HUES48 (cell line): ENCODE results near the gene ACVRL1.

Source experiments
- H3K27ac ChIP-seq: one replicate; pipeline ENCODE4 v1.7.0; 2013; ENCODE audit warnings: low read depth, low read length, inconsistent platforms
- H3K27me3 ChIP-seq: 2 replicates; pipeline ENCODE4 v1.6.1; 2013; ENCODE audit warnings: mild to moderate bottlenecking, low read length; ENCODE audit not compliant: control insufficient read depth, insufficient read depth
- H3K36me3 ChIP-seq: 2 replicates; pipeline ENCODE4 v1.6.1; 2013; ENCODE audit warnings: low read length; ENCODE audit not compliant: control insufficient read depth, insufficient read depth
- H3K4me1 ChIP-seq: 2 replicates; pipeline ENCODE4 v1.6.1; 2013; ENCODE audit warnings: mild to moderate bottlenecking, low read length; ENCODE audit not compliant: control insufficient read depth, insufficient read depth
- H3K4me3 ChIP-seq: 2 replicates; pipeline ENCODE4 v1.5.1; 2013; ENCODE audit warnings: mild to moderate bottlenecking, low read depth, low read length
- H3K9ac ChIP-seq: 2 replicates; pipeline ENCODE4 v1.6.1; 2013; ENCODE audit warnings: mild to moderate bottlenecking, low read depth, low read length, moderate library complexity
- H3K9me3 ChIP-seq: 2 replicates; pipeline ENCODE4 v1.6.1; 2013; ENCODE audit warnings: low read length; ENCODE audit not compliant: control insufficient read depth, insufficient read depth

ACVRL1 gene

DNA sequence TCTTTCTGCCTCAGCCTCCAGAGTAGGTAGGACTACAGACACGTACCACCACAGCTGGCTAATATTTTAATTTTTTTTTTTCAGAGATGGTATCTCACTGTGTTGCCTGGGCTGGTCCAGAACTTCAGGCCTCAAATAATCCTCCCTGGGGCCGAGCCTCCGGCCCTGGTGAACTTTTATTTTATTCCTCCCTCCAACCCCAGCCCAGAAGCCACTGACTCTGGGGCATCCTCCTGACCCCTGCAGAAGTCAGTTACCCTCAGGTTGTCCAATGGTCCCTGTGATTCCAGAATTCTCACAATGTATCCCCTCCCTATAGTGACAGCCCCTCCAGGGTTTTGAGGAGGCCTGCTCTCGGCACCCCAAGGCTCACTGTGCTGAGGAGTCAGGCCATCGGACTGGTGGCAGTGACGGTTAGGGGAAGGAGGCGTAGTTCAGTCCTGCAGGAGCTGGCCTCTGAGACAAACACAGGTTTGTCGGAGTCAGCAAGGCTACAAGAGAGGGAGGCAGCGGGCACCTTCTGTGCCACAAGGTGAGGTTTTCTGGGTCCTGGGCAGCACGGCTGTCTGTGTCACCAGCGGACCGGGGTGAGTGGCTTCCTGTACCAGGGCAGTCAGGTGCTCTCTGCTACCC is 39.4 kb upstream of the ACVRL1 start:
- Histone ChIP-seq H3K4me3 (no peak overlapping the region; the same call in 1 of the 2 replicates), H3K27me3 (peaks cover 54% of the 10 kb centered on the region), H3K9ac (no peak overlapping the region), H3K9me3 (no peaks in the 10 kb centered on the region), H3K36me3 (no peaks in the 10 kb centered on the region), H3K27ac (no peak overlapping the region), H3K4me1 (peaks cover 57% of the 10 kb centered on the region)

DNA sequence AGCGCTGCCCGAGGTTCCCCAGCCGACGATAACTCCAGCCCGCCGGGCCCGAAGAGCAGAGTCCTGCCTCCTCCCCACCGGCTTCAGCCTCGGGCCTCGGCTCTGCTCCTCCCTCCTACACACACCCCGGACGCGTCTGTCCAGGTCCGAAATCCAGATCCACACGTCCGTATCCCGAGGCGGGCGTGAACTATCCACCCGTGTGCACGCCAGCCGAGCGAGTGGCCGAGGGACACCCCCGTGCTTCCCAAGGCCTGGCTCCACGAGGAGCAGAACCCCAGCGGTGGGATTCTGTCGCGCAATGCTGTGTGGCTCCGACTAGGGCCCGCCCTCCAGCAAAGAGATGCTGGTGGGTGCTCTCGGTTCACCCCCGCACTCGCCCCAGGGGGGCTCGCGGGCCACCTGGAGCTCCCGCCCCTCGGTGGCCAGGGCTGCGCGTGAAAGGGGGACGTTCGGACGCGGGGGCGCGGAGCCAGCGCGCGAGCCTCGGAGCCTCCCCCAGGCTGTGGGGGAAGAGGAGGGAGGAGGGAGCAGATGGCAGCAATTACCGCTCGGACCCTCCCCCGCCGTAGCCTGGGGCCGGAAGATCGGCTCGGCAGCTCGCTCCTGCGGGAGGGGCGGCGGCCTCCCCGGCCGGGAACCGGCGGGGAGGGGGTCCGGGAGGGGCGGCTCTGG is 38.3 kb upstream of the ACVRL1 start:
- Histone ChIP-seq H3K9ac (peak overlapping the region; percentile 46), H3K27me3 (peaks cover 54% of the 10 kb centered on the region), H3K27ac (no peak overlapping the region), H3K36me3 (no peaks in the 10 kb centered on the region), H3K4me1 (peaks cover 50% of the 10 kb centered on the region), H3K9me3 (no peaks in the 10 kb centered on the region), H3K4me3 (peak overlapping the region; percentile 73)

DNA sequence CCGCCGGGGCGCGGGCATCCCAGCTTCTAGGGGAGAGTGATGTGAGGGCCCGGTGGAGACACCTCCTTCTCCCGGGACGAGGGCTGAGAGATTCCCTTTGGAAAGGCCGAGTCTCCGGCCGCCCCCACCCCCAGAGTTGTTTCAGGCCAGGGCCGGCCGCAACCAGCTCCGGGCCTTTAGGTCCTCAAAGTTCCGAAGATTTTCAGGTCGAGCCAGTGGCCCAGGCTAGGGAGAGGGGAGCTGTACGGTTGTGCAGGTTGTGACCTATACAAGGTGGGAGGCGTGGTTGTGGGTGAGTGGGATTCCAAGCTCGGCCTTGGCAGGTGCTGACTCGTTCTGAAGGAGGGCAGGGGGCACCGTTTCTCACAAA is 37.8 kb upstream of the ACVRL1 start:
- no peaks in the 10 kb centered on the region for H3K9me3 ChIP-seq
- no peak overlapping the region for H3K9ac ChIP-seq
- H3K27me3 ChIP-seq = peaks cover 54% of the 10 kb centered on the region
- peak overlapping the region; percentile 14 for H3K27ac ChIP-seq
- no peaks in the 10 kb centered on the region for H3K36me3 ChIP-seq
- peak overlapping the region; percentile 73 for H3K4me3 ChIP-seq
- peaks cover 50% of the 10 kb centered on the region for H3K4me1 ChIP-seq

DNA sequence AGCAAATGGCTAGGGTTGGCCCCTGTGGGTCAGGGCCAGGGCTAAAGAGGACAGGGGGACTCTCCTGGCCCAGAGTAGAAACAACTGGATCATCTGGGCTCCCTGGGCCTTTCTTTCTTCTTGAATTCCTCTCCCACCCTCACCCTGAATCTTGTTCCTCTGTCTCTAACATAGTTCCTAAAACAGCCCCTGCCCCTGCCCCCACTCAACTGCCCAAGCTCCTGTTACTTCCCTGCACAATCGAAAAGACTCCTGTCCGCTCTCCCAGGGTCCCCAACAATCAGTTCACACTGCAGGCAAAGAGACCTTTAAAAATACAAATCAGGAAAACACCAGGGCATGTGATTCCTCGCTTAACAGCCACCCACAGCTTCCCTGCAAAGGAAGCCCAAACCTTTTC is 37.4 kb upstream of the ACVRL1 start:
- H3K27ac ChIP-seq = peak overlapping the region; percentile 14
- H3K4me3 ChIP-seq = peak overlapping the region; percentile 73; the same call in 1 of the 2 replicates
- peaks cover 45% of the 10 kb centered on the region for H3K4me1 ChIP-seq
- H3K27me3 ChIP-seq = peaks cover 53% of the 10 kb centered on the region
- no peak overlapping the region for H3K9ac ChIP-seq
- H3K9me3 ChIP-seq = no peaks in the 10 kb centered on the region
- no peaks in the 10 kb centered on the region for H3K36me3 ChIP-seq

DNA sequence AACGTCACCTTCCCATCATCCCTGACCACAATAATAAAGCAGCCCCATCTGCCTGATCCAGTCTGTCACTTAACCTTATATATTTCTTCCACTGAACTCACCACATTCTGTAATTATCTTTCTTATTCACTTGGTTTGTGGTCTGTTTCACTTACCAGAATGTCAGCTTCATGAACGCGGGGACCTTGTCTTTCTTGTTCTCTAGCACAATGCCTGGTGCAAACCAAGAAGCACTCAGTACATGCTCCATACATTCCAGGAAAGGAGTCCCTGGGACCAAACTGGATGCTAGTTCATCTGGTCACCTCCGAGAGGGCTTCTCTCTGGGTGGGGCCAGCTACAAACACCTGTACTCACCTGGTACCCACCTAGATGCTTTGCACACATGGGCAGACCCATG is 36.8 kb upstream of the ACVRL1 start:
- no peaks in the 10 kb centered on the region for H3K9me3 ChIP-seq
- H3K27ac ChIP-seq = no peak overlapping the region
- no peak overlapping the region for H3K4me3 ChIP-seq
- no peak overlapping the region for H3K9ac ChIP-seq
- peaks cover 40% of the 10 kb centered on the region for H3K4me1 ChIP-seq
- H3K36me3 ChIP-seq = no peaks in the 10 kb centered on the region
- peaks cover 48% of the 10 kb centered on the region for H3K27me3 ChIP-seq

DNA sequence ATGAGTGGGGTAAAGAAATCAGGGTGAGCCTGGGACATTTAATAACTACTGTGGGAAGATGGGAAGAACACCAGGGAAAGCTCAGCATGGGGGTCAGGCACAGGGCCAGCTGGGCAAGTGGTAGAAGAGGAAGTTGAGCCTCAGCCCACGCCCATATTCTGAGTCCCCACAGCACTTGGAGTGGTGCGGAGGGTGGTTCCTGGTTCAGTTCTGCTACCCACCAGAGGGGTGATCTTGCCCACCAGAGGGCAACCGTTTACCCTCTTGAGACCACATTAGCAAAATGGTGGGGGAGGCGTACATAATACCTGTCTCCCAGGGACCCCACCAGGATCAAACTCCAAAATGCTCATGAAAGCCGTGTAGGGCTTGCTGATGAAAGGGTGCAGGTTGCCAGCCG is 36.2 kb upstream of the ACVRL1 start:
- peaks cover 44% of the 10 kb centered on the region for H3K27me3 ChIP-seq

DNA sequence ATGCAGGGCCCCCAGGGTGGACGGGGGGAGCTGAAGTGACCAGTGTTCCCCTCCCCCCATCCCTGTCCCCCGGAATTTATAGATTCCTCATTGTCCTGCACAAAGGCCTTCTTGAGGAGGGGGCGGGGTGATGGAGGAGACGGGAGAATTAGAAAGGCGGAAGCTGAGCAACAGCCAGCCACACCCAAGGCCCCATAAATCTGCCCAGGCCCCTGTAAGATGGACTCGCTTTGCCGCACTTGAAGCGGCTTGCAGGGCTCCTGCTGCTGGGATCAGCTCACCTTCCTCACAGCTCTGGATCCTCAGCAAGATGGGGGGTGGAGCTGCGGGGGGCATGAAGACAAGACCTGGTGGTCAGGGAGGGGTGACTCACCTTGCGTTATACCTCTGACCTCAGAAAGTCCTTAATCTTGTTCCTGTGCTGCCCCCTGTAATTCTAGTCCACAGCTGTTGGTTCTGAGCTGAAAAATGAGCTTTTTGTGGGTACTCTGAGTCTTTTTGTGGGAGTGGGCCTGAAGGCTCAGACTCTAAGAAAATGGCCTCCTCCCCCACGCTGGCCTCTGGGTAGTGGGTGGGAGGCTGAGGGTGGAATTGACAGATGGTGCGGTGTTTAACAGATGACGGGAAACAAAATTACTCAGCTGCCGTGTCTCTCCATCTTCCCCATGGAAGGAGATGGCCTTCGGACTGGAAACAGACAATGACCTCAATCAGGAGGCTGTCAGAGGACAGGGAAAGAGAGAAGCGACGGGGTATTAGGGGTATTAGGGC is 35.2 kb upstream of the ACVRL1 start:
- no peak overlapping the region for H3K9ac ChIP-seq
- no peak overlapping the region for H3K27ac ChIP-seq
- H3K4me3 ChIP-seq = no peak overlapping the region
- H3K27me3 ChIP-seq = peaks cover 41% of the 10 kb centered on the region
- no peaks in the 10 kb centered on the region for H3K9me3 ChIP-seq
- no peaks in the 10 kb centered on the region for H3K36me3 ChIP-seq
- peaks cover 28% of the 10 kb centered on the region for H3K4me1 ChIP-seq

More for the DNA sequence above, 36.2 kb upstream of the ACVRL1 start:
- Histone ChIP-seq H3K27ac (no peak overlapping the region), H3K4me3 (no peak overlapping the region), H3K9ac (no peak overlapping the region), H3K9me3 (no peaks in the 10 kb centered on the region), H3K4me1 (peaks cover 33% of the 10 kb centered on the region), H3K36me3 (no peaks in the 10 kb centered on the region)

DNA sequence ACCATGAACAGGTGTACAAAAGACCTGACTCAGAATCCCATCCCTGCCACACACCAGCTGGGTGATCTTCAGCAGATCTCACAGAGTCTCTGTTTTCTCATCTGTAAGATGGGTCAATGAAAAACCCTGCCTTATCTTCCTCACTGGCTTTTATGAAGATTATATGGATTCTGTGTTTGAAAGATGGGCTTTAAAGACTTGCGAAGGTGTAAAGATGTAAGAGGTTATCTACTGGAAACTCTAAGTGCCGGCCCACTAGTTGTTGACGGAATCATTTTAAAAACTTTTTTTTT is 34.7 kb upstream of the ACVRL1 start:
- Histone ChIP-seq H3K4me1 (peaks cover 28% of the 10 kb centered on the region), H3K4me3 (no peak overlapping the region), H3K27me3 (peaks cover 37% of the 10 kb centered on the region), H3K27ac (no peak overlapping the region), H3K9ac (no peak overlapping the region), H3K36me3 (no peaks in the 10 kb centered on the region), H3K9me3 (no peaks in the 10 kb centered on the region)

DNA sequence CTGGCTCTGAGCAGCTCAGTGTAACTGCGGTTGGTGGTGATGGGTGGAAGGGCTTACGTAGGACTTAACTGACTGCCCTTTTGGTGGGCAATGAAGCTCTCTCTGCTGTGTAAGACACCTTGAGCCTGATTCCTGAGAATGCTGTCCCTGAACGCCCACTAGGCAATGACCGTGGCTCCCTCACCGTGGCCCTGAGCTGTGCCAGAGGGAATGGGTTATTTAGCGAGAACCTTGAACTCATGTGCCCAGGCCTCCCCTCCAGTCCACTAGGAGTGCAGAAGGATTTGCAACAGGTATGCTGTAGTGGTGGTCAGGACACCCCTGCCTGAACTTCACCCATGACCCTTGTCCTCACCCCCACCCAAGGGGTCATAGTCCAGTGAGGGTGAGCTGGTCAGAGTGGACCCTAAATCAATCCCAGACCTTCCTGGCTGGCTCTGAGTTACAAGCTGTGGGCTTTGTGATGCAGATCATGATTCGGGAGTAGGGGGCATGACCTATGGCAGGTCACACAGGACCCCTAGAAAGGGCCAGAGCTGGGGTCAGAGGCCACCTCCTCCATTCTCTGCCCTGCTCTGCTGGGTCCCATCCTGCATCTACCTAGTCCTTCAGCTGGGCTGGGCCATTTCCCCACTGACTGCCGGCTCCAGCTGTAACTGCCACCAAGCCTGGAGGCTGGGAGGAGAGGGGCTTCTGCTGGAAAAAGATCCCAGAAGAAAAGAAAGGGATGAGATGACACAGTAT is 33.9 kb upstream of the ACVRL1 start:
- Histone ChIP-seq H3K4me3 (no peak overlapping the region), H3K4me1 (peaks cover 28% of the 10 kb centered on the region), H3K9me3 (no peaks in the 10 kb centered on the region), H3K27ac (no peak overlapping the region), H3K27me3 (peaks cover 29% of the 10 kb centered on the region), H3K9ac (no peak overlapping the region), H3K36me3 (no peaks in the 10 kb centered on the region)

DNA sequence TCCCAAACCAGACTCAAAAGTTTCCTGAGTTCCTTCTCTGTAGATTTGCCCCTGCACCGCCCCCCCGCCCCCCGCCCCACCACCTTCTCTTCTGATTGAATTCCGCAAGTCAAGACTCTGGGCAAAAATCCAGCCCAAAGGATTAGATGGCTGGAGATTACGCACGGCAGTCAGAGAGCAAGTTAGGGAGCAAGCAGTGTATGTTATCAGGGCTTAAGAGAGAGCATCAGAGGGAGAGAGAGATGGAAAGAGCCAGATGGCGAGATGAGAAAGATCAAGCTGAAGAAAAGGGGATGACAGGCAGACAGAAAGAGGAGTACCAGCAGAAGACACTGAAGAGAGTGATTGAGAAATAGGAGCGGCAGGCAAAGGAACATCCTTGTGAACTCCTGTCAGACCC is 33.3 kb upstream of the ACVRL1 start:
- Histone ChIP-seq H3K9ac (no peak overlapping the region), H3K27ac (no peak overlapping the region), H3K4me1 (peaks cover 25% of the 10 kb centered on the region), H3K36me3 (no peaks in the 10 kb centered on the region), H3K27me3 (peaks cover 23% of the 10 kb centered on the region), H3K4me3 (no peak overlapping the region), H3K9me3 (no peaks in the 10 kb centered on the region)

DNA sequence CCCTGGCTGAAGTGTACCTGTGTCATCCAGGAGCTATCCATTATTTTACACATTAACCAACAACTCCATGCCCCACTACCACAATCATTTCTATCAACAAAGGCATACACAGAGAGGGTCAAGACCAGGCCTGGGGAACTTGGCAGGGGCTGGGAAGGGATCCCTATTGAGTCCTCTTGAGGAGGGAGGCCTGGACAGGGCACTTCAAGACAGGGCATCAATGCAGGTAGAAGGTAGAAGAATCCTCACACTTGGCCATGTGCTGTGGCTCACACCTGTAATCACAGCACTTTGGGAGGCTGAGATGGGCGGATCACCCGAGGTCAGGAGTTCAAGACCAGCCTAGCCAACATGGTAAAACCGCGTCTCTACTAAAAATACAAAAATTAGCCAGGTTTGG is 32.8 kb upstream of the ACVRL1 start:
- H3K4me1 ChIP-seq = peaks cover 24% of the 10 kb centered on the region
- no peak overlapping the region for H3K27ac ChIP-seq
- H3K27me3 ChIP-seq = peaks cover 21% of the 10 kb centered on the region
- H3K9me3 ChIP-seq = no peaks in the 10 kb centered on the region
- H3K36me3 ChIP-seq = no peaks in the 10 kb centered on the region
- H3K9ac ChIP-seq = no peak overlapping the region
- H3K4me3 ChIP-seq = no peak overlapping the region
